Keratinocyte (primary cell): ENCODE measurements around the gene ATG9B. TPM values are rescaled to one million over a fixed set of nuclear protein-coding genes. Genes with fewer than 3 reads are reported as not detected.

Experiments used
- DNase-seq: peaks from one replicate; pipeline ENCODE4 v3.0.0-alpha.2; 2011; ENCODE audit warnings: low read depth, missing footprints, low spot score
- FAIRE-seq: peaks from 2 replicates; lab custom pipeline; 2011; peaks lifted over from hg19 to GRCh38; lab: Jason Lieb, UNC
- H2AFZ ChIP-seq: 2 replicates; pipeline ENCODE4 v1.6.0; 2012; ENCODE audit warnings: low read length, control low read depth, inconsistent platforms; ENCODE audit not compliant: control insufficient read depth
- H3K27ac ChIP-seq: 2 replicates; pipeline ENCODE4 v1.5.1; 2011; ENCODE audit warnings: low read length; ENCODE audit not compliant: control insufficient read depth, insufficient read depth
- H3K27me3 ChIP-seq: 3 replicates; pipeline ENCODE4 v1.6.0; 2011; ENCODE audit warnings: low read length; ENCODE audit not compliant: control insufficient read depth, insufficient read depth; ENCODE audit errors: extremely low read depth
- H3K36me3 ChIP-seq, 2 experiments: 2 replicates in 1 of 2; 3 replicates in 1 of 2; pipeline ENCODE4 v1.5.1; 2011; ENCODE audit warnings: low read length in 2 of 2, mild to moderate bottlenecking in 1 of 2; ENCODE audit not compliant: control insufficient read depth in 2 of 2, insufficient read depth in 2 of 2; ENCODE audit errors: extremely low read depth in 1 of 2
- H3K4me1 ChIP-seq: 3 replicates; pipeline ENCODE4 v1.5.1; 2011; ENCODE audit warnings: low read length; ENCODE audit not compliant: control insufficient read depth, insufficient read depth; ENCODE audit errors: extremely low read depth
- H3K4me2 ChIP-seq: 3 replicates; pipeline ENCODE4 v1.6.0; 2011; ENCODE audit warnings: low read depth, low read length; ENCODE audit not compliant: control insufficient read depth, insufficient read depth; ENCODE audit errors: extremely low read depth
- H3K4me3 ChIP-seq, 3 experiments: fragments of 200-600 bp in 1 of 3; sonication (generic) in 1 of 3; 2 replicates in 2 of 3; 3 replicates in 1 of 3; pipeline ENCODE4 v1.5.1; 2011 to 2016; ENCODE audit warnings: low read length in 3 of 3, mild to moderate bottlenecking in 3 of 3, control low read depth in 2 of 3, inconsistent platforms in 1 of 3, low read depth in 1 of 3, mixed read lengths in 1 of 3, mixed run types in 1 of 3, moderate library complexity in 1 of 3; ENCODE audit not compliant: control insufficient read depth in 2 of 3, insufficient read depth in 2 of 3; ENCODE audit errors: extremely low read depth in 1 of 3
- H3K79me2 ChIP-seq: 2 replicates; pipeline ENCODE4 v1.6.0; 2012; ENCODE audit warnings: low read length; ENCODE audit not compliant: control insufficient read depth, insufficient read depth
- H3K9ac ChIP-seq: 3 replicates; pipeline ENCODE4 v1.6.0; 2011; ENCODE audit warnings: low read length; ENCODE audit not compliant: control insufficient read depth, insufficient read depth; ENCODE audit errors: extremely low read depth
- H3K9me1 ChIP-seq: 3 replicates; pipeline ENCODE4 v1.6.0; 2011; ENCODE audit warnings: low read length; ENCODE audit not compliant: control insufficient read depth, insufficient read depth; ENCODE audit errors: extremely low read depth
- H3K9me3 ChIP-seq: 2 replicates; pipeline ENCODE4 v1.5.1; 2012; ENCODE audit warnings: low read depth, low read length; ENCODE audit not compliant: control insufficient read depth
- H4K20me1 ChIP-seq: 3 replicates; pipeline ENCODE4 v1.6.0; 2011; ENCODE audit warnings: low read length; ENCODE audit not compliant: control insufficient read depth, insufficient read depth; ENCODE audit errors: extremely low read depth
- CTCF ChIP-seq, 3 experiments: IDR thresholded peaks in 1 of 3; conservative IDR thresholded peaks in 1 of 3; optimal IDR thresholded peaks in 1 of 3; 2 replicates in 2 of 3; 3 replicates in 1 of 3; pipeline versions ENCODE3 to v1.5.1; 2011; ENCODE audit warnings: low read length in 3 of 3, mild to moderate bottlenecking in 3 of 3, moderate library complexity in 2 of 3, control low read depth in 1 of 3, inconsistent platforms in 1 of 3; ENCODE audit not compliant: insufficient read depth in 2 of 3; ENCODE audit errors: extremely low read depth in 1 of 3
- EZH2 ChIP-seq: IDR thresholded peaks from one replicate; pipeline ENCODE4 v1.6.1; 2012; ENCODE audit warnings: inconsistent platforms, mild to moderate bottlenecking, low read length, moderate library complexity
- dilution Hi-C: fragments of 300-500 bp; cut with MboI; formaldehyde crosslinking; loops from one replicate; pipeline ENCODE4 v1.7.0; 2020; ENCODE audit warnings: low sequenced_read_pairs; ENCODE audit not compliant: extremely low pct_ligation_motif_present
- polyA plus RNA-seq, 5 experiments: library from polyadenylated mRNA; depleted of rRNA in 3 of 5; stranded (reverse) in 3 of 5; stranded (forward) in 1 of 5; unstranded in 1 of 5; fragments of >200 nt; gene quantifications; 1 replicate in 1 of 5; 2 replicates in 3 of 5; 3 replicates in 1 of 5; pipeline versions ENCODE4 v1.2.1 to v1.2.3, GENCODE V29; 2011 to 2012; ENCODE audit warnings: missing spikeins in 2 of 5, low read depth in 1 of 5, low replicate concordance in 1 of 5

Gene ATG9B
- polyA plus RNA-seq, 1 donor (not counting 4 experiments of a cell fraction or from before 2014, with no cell fraction given), result 0.12 TPM

- Histone ChIP-seq H3K4me1 (peaks cover 16% of the 10 kb centered on the region), H3K79me2 (peaks cover 6% of the 10 kb centered on the region), H3K4me2 (no peak overlapping the region), H3K9me3 (no peaks in the 10 kb centered on the region), H3K4me3 (no peak overlapping the region), H4K20me1 (no peaks in the 10 kb centered on the region), H3K27me3 (no peaks in the 10 kb centered on the region), H3K9me1 (peaks cover 2% of the 10 kb centered on the region), H2AFZ (no peak overlapping the region), H3K36me3 (peaks cover 17 to 20% of the 10 kb centered on the region in 2 experiments), H3K27ac (no peak overlapping the region), H3K9ac (no peak overlapping the region)
- TF ChIP-seq EZH2 (no peak), CTCF (optimal IDR thresholded peaks at IDR 0.05 in 1 of 3, IDR thresholded peaks at IDR 0.05 in 1 of 3, conservative IDR thresholded peaks at IDR 0.05 in 1 of 3; ENCODE audit: extremely low read depth in 1 of 3, insufficient read depth in 2 of 3, low read length in 3 of 3) (no peak)
- dilution Hi-C loops, result no loop called here
- DNase-seq (no peak), FAIRE-seq (no peak)
These were observed 6.7 kb upstream of the ATG9B start for GRCh38 chr7:151031011-151031410.

GRCh38 chr7:151028948-151029501, 4.7 kb upstream of the ATG9B start:
- Histone ChIP-seq H3K9me3 (no peaks in the 10 kb centered on the region), H2AFZ (peak overlapping the region; percentile 85), H3K27ac (peak overlapping the region; percentile 97), H3K4me1 (peaks cover 21% of the 10 kb centered on the region), H3K4me2 (peak overlapping the region; percentile 72), H3K79me2 (peaks cover 6% of the 10 kb centered on the region), H3K9ac (peak overlapping the region; percentile 95), H3K9me1 (peaks cover 2% of the 10 kb centered on the region), H3K4me3 (peak overlapping the region; percentile 50 to 94 (median 75)), H3K36me3 (peaks cover 3 to 8% of the 10 kb centered on the region in 2 experiments), H3K27me3 (no peaks in the 10 kb centered on the region), H4K20me1 (no peaks in the 10 kb centered on the region)
- no peak for DNase-seq
- TF ChIP-seq EZH2 (no peak), CTCF (optimal IDR thresholded peaks at IDR 0.05 in 1 of 3, IDR thresholded peaks at IDR 0.05 in 1 of 3, conservative IDR thresholded peaks at IDR 0.05 in 1 of 3; ENCODE audit: extremely low read depth in 1 of 3, insufficient read depth in 2 of 3, low read length in 3 of 3) (no peak)
- dilution Hi-C loops, result no loop called here
- no peak for FAIRE-seq
